Glomerular endothelial cell (primary cell): ENCODE data around the gene UNC5CL. TPM values are rescaled to one million over a fixed set of nuclear protein-coding genes. Genes with fewer than 3 reads are reported as not detected.

Experiments used
- DNase-seq: peaks from one replicate; pipeline ENCODE4 v3.0.0-alpha.2; 2011; ENCODE audit warnings: low read depth, low spot score; ENCODE audit errors: extremely low read depth
- total RNA-seq: library from RNA; depleted of rRNA; stranded (reverse); fragments of >200 nt; gene quantifications from 2 replicates; pipeline ENCODE4 v1.2.3, GENCODE V29; 2015

Gene UNC5CL
- total RNA-seq: 0.10 TPM in 1 of 2 replicates, not detected in the other

GRCh38 chr6:41039060-41039998 is at the start of gene UNC5CL:
TSS of gene UNC5CL (minus strand) at chr6:41039221. CDS start at chr6:41035074, 4,147 bp downstream.
- no peak for DNase-seq

- DNase-seq: no peak
These were observed 49.4 kb upstream of the UNC5CL start for GRCh38 chr6:41088451-41088850.

- DNase-seq: no peak
These were observed 46.2 kb upstream of the UNC5CL start for GRCh38 chr6:41085182-41085581.

GRCh38 chr6:41083072-41083471 is 44.1 kb upstream of the UNC5CL start:
- DNase-seq: no peak

GRCh38 chr6:41080621-41081020 is 41.6 kb upstream of the UNC5CL start:
- DNase-seq: no peak

- no peak for DNase-seq
These were observed 40.1 kb upstream of the UNC5CL start for GRCh38 chr6:41079080-41079479.

- no peak for DNase-seq
These were observed 39.1 kb upstream of the UNC5CL start for GRCh38 chr6:41078101-41078500.

GRCh38 chr6:41077536-41077935 is 38.5 kb upstream of the UNC5CL start:
- DNase-seq: no peak

GRCh38 chr6:41075651-41076626 is 36.9 kb upstream of the UNC5CL start:
- DNase-seq: no peak

GRCh38 chr6:41074692-41075436 is 35.8 kb upstream of the UNC5CL start:
- DNase-seq: no peak

- peak; percentile 20 for DNase-seq
These were observed 35.1 kb upstream of the UNC5CL start for GRCh38 chr6:41073968-41074691.

GRCh38 chr6:41073203-41073967 is 34.4 kb upstream of the UNC5CL start:
- no peak for DNase-seq

- no peak for DNase-seq
These were observed 33.8 kb upstream of the UNC5CL start, which contains the start of gene NFYA for GRCh38 chr6:41072836-41073202. TSS of gene NFYA (plus strand) at chr6:41072974. CDS start at chr6:41079090, 6,116 bp downstream.

GRCh38 chr6:41071923-41072835 is 33.2 kb upstream of the UNC5CL start, which contains the start of gene OARD1:
TSS of gene OARD1 (minus strand) at chr6:41072356. CDS start at chr6:41071634, 722 bp downstream.
- peak; percentile 96 for DNase-seq

- DNase-seq: no peak
These were observed 32.5 kb upstream of the UNC5CL start for GRCh38 chr6:41071501-41071922.

- peak; percentile 62 for DNase-seq
These were observed 27.9 kb upstream of the UNC5CL start for GRCh38 chr6:41066867-41067304.

GRCh38 chr6:41065550-41066026 is 26.6 kb upstream of the UNC5CL start:
- DNase-seq: no peak

GRCh38 chr6:41064841-41065240 is 25.8 kb upstream of the UNC5CL start:
- no peak for DNase-seq
